Retinal pigment epithelial cell (primary cell): ENCODE measurements around the gene AOX1.

ENCODE experiments used
- DNase-seq: peaks from one replicate; pipeline ENCODE4 v3.0.0-alpha.2; 2010; ENCODE audit warnings: low read depth
- H3K4me3 ChIP-seq: 2 replicates; pipeline ENCODE4 v1.5.1; 2011; ENCODE audit warnings: mild to moderate bottlenecking, low read length, control low read depth, moderate library complexity
- TF ChIP-seq, protein P1 (sequence below): conservative IDR thresholded peaks from 2 replicates; pipeline ENCODE4 v1.5.1; 2011; ENCODE audit warnings: low read depth, low read length, control low read depth, inconsistent platforms

The AOX1 gene

DNA sequence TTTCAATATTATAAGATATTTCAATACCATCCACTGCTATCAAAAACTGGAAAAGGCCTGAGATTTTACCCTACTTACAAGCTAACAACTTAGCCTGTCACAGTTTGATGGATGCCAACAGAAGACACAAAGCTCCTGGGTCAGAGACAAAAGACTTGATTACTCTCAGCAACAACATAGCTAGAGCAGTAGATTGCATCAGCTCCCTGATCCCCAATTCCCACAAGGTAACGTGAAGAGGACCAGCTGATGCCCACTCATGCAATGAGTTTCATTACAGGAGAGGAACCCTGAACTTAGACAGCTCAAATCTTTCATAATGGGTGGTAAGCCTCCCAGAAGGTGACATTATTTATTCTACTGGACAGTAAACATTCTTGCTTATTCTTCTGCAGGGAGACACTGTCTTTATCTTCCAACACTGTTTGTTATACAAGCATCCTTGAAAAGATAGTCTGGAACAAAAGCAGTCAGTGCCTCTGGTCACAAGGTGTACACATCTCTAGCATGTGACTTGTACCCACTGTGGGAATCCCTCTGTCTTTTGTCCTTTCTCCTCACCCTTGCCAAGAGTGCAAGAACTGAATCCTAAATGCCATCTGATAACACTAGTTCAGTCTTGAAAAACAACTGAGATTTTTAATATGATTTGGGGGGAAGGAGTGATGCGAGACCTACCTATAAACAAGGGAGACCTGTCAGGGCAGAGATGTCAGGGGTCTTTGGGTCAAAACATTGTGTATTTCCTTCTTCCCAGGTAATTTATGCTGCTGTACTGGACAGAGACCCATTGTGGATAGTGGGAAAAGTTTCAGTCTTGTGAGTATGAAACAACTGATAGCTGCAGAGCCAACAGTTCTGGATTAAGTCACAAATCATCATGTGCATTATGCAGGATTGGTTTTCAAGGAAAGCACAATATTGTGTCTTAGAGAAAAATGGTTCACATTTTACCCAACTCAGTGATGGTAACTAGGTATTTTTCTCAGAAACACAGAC is 102.4 kb downstream of the AOX1 start:
- TF ChIP-seq, protein P1, sequence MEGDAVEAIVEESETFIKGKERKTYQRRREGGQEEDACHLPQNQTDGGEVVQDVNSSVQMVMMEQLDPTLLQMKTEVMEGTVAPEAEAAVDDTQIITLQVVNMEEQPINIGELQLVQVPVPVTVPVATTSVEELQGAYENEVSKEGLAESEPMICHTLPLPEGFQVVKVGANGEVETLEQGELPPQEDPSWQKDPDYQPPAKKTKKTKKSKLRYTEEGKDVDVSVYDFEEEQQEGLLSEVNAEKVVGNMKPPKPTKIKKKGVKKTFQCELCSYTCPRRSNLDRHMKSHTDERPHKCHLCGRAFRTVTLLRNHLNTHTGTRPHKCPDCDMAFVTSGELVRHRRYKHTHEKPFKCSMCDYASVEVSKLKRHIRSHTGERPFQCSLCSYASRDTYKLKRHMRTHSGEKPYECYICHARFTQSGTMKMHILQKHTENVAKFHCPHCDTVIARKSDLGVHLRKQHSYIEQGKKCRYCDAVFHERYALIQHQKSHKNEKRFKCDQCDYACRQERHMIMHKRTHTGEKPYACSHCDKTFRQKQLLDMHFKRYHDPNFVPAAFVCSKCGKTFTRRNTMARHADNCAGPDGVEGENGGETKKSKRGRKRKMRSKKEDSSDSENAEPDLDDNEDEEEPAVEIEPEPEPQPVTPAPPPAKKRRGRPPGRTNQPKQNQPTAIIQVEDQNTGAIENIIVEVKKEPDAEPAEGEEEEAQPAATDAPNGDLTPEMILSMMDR = no peak
- no peak for DNase-seq
- H3K4me3 ChIP-seq = no peak overlapping the region

DNA sequence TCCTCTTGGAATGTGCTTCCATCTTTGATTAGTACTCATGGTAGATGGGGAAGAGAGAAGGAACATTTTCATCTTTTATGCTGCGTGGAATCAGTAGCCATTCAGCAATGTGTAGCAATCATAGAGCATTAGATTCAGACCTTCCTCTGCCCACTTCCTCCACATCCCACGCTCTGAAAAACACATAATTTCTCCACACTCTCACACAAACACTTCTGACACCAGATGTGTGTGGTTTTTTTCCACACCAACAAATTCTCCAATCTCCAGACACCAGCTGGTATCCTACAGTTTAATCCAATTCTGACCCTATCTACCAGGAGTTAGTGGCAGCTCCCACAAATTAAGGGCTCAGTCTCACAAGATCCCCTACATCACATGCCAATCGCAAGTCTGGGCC is 103.3 kb downstream of the AOX1 start:
- TF ChIP-seq, protein P1 = no peak
- H3K4me3 ChIP-seq = no peak overlapping the region
- no peak for DNase-seq

DNA sequence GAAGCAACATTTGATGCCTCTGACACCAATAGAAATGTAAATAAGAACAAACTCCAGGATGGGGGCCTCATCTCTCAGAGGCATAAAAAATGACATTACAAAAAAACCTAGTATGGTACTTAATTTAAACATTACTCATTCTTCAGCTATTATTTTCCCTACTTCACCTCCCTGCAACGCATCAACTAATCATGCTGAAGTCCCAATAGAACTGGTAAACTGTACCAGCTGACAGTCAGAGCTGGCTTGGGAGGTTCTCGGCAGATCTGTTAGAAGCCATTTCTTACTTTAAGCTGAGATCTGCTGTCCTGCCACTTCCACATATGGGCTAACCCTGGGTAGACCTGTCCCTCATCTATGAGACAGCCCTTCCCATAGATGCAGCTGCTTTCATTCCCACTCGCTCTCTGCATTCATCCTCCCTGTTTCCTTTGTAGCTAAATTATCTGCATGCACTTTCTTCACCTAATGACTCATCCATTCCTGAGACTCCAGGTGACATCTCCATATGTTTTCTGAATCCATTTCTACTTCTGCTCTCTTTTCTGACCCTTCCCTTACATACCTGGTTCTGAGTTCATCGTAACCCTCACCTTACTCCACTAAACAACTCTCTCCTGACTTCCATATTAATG is 108.1 kb downstream of the AOX1 start:
- TF ChIP-seq, protein P1 = no peak
- H3K4me3 ChIP-seq = no peak overlapping the region
- DNase-seq = no peak

DNA sequence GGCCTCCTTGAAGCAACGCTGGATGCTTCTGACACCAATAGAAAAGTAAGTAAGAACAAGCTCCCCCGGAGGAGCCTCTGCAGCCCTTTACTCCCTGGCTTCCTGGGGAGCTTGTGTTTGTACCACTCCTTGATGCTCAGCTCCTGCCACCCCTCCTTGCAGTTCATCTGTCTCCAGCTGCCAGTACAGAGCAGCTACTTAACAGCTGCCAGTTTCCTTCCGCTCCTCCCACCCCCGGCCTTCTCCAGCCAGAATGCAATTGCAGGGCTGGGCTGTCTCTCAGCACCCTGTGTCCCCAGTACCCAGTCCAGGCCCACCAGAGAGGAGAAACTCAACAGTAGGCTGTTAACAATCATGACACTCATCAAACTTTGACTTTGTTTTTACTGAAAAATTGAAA is 109.4 kb downstream of the AOX1 start:
- TF ChIP-seq, protein P1 = no peak
- H3K4me3 ChIP-seq = no peak overlapping the region
- DNase-seq = no peak

DNA sequence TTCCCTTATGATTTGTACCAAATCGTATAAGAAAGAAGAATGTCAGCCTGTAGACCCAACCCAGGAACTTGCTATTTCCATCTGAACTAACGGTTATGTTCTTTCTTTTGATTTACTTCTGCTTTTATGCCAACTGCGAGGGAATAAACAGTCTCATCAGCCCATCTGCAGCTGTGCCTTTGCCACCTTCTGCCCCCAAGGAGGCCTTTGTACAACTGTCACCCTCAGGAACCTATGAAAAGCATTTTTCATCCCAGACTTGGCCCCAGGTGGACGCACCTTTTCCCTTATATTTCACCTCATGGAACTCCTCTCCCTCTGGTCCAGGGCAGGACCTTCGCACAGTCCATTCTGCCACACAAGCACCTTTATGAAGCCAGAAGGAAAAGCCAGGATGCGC is 109.8 kb downstream of the AOX1 start:
- no peak for DNase-seq
- no peak overlapping the region for H3K4me3 ChIP-seq
- TF ChIP-seq, protein P1 = no peak

DNA sequence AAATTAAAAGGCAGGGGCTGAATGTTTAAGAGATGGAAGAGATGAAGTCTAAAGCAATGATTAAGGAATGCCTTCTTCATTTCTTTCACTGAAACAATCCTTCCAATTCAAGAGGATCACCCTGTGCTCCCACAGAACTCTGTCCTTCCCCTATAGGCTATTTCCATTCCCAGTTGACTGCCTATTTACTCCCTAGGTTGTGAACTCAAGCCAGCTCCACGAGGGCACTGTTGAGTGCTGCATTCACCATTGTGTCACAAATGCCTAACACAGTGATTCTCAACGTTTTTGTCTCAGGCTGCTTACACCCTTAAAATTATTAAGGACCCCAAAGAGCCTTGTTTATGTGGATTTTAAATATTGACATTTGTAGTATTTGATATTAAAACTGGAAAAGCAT is 112.4 kb downstream of the AOX1 start:
- no peak overlapping the region for H3K4me3 ChIP-seq
- no peak for DNase-seq
- TF ChIP-seq, protein P1 = no peak
